Thyroid gland (tissue), 4 donors: Measurements from ENCODE around the gene KLHDC8A.

ENCODE experiments used
- POLR2A ChIP-seq, 2 donors: fragments of 450-650 bp; IDR thresholded peaks; one replicate each; pipeline ENCODE4 v1.6.1; 2017; ENCODE audit warnings: antibody characterized with exemption in 2 of 2, mild to moderate bottlenecking in 2 of 2, moderate library complexity in 1 of 2
- TF ChIP-seq, protein P1 (sequence below), 6 experiments: fragments of 200-600 bp in 3 of 6; fragments of 450-650 bp in 3 of 6; sonication (generic) in 3 of 6; IDR thresholded peaks; one replicate each; pipeline ENCODE4 v1.5.1; 2016 to 2019; ENCODE audit warnings: antibody characterized with exemption in 6 of 6, mild to moderate bottlenecking in 2 of 6, inconsistent platforms in 1 of 6, moderate library complexity in 1 of 6

DNA sequence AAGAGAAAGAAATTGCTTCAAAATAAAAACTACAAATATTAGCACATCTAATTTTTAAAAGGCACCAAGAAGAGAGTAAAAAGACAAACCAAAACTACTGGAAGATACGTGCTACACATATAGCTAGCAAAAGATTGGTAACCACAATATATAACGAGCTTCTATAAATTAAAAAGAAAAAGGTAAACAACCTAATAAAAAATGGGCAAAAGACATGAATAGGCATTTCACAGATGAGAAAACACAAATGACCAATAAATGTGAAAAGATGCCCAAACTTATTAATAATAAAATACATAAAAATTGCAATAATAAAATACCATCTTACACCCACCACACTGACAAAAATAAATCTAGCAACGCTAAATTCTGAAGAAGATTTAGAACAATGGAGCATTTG, 38.9 kb upstream of the KLHDC8A start:
- TF ChIP-seq, protein P1, sequence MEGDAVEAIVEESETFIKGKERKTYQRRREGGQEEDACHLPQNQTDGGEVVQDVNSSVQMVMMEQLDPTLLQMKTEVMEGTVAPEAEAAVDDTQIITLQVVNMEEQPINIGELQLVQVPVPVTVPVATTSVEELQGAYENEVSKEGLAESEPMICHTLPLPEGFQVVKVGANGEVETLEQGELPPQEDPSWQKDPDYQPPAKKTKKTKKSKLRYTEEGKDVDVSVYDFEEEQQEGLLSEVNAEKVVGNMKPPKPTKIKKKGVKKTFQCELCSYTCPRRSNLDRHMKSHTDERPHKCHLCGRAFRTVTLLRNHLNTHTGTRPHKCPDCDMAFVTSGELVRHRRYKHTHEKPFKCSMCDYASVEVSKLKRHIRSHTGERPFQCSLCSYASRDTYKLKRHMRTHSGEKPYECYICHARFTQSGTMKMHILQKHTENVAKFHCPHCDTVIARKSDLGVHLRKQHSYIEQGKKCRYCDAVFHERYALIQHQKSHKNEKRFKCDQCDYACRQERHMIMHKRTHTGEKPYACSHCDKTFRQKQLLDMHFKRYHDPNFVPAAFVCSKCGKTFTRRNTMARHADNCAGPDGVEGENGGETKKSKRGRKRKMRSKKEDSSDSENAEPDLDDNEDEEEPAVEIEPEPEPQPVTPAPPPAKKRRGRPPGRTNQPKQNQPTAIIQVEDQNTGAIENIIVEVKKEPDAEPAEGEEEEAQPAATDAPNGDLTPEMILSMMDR (IDR thresholded peaks at IDR 0.05) = no peak
- TF ChIP-seq POLR2A (IDR thresholded peaks at IDR 0.05) = no peak
